ENCODE measurements around the gene CCNQ.

Gene CCNQ

DNA sequence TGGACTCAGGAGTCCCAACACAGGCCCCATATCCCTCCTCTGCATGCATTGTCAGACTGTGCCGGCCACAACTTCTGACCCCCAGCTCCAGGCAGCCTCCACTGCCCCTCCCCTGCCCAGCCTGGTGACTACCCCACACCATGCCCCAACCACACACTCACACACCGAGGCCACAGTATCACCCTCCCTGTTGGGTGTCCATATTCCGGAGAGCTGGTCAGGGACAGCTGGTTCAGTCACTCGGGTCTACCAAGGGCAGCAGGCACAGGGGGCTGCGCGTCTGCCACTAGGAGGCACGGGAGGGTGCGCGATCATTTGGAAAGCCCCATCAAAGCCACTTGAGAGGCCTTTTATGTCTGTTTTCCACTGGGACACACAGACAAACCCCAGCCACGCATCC is 26.3 kb downstream of the CCNQ start:
- no peak for DNase-seq

DNA sequence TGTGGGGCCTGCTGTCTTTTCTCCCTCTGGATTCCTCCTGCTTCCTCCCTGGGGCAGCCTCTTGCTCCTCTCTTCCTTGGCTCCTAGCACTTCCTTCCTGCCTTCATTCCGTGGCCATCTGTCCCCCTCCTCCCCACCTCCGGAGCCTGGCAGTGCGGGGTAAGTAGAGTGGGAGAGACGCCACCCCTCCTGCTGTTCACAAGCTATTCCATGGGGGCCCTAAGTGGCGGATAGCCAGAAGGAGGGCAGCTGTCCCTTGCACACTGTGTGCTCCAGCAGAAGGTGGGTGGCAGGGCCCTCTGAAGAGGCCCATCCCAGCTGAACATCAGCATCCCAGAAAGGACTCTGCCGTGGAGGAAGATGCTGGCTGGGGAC is 27.4 kb downstream of the CCNQ start:
- no peak for DNase-seq

- no peak for DNase-seq
These were observed 29.5 kb downstream of the CCNQ start for GRCh38 chrX:153569475-153569874.

DNA sequence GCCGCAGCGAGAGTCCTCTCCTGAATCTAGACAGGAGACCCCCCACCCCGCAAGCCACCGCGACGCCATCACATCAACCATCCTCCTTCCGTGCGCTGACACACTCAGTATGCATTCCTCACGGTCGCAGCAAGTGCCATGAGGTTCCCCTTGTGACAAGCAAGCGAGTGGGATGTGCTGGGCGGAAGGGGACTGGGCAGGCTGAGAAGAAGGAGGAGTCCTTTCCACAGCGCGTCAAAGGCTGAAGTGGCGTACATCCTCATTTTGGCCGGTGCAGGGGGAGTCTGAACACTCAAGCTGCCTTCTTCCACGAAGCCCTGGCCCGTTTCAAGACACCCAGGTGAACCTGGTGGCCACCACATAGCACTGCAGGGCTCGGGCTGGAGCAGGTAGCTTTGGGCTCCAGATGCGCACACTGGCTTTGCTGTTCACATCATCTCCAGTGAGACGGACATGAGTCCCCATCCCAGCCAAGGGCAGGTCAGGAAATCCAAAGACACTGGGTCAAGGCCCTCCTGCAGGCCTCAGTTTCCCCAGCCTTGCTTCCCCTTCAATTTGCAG is 30.4 kb downstream of the CCNQ start:
- DNase-seq = no peak

GRCh38 chrX:153565996-153566580 is 32.9 kb downstream of the CCNQ start:
- DNase-seq = no peak

- DNase-seq = no peak
These were observed 34.8 kb downstream of the CCNQ start for GRCh38 chrX:153564047-153564606.

DNA sequence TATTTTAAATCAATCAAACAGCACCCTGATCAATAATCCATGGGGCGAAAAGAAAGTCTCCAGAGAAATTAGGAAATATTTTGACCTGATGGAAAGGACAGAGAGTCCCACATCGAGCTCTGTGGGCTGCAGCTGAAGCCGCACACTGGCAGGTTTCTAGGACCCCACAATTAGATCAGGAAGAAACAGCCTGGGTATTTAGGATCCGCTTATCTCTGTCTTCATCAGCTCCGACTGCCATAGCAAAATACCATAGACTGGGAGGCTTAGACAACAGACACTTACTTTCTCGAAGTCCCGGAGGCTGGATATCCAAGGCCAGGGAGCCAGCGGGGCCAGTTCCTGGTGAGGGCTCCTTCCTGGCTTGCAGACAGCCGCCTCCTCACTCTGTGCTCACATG is 36.4 kb downstream of the CCNQ start:
- DNase-seq = no peak

DNA sequence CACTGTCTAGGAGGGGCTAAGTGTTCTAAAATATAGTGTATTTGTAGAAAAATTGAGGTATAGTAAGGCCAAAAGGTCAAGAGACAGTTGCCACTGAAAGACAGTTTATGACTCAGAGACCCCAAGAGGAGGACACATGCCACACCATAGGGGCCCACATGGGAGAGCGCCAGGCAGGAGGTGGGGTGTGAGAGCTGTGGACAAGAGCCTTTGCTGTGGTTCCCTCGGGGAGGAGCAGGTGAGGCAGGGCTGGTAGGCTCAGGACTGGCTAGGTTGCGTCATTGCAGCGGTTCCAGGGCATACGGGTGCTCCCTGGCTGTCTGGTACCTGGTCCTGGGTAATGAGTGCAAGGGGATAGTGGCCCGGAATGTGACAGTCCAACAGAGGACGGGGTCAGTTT is 37.6 kb downstream of the CCNQ start:
- DNase-seq = no peak

DNA sequence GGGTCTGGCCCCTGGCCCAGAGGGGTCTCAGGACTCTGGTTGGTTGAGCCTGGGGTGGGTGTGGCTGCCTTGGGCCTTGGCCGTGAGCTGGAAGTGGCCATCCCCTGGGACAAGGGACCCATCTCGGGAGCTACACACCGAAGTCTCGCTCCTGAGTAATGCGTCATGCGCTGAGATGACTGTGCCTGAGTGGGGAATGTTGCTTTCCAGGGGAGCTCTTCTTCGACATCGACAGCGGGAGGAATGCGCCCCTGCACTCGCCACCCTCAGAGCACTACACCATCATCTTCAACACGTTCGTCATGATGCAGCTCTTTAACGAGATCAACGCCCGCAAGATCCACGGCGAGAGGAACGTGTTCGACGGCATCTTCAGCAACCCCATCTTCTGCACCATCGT is 38.5 kb downstream of the CCNQ start:
- no peak for DNase-seq

DNA sequence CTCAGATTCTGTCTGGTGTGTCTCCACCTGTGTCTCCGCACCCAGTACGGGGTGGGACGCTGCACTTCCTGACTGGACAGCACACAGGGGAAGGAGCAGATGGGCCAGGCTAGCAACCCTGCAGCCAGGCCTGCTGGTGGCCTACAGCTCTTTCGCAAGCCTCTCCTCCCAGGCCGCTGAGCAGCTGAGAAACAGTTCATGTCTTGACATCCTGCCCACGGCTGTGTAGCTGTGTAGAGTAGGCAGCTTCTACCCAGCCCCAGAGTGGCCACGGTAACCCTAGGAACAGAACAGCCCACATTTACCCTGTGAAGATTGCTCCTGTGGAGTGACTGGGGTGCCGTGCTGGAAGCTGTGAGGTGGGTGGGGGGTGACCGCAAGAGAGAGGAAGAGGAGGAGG is 38.9 kb downstream of the CCNQ start:
- no peak for DNase-seq

- DNase-seq = no peak
These were observed 41.2 kb downstream of the CCNQ start for GRCh38 chrX:153557618-153558355.

DNA sequence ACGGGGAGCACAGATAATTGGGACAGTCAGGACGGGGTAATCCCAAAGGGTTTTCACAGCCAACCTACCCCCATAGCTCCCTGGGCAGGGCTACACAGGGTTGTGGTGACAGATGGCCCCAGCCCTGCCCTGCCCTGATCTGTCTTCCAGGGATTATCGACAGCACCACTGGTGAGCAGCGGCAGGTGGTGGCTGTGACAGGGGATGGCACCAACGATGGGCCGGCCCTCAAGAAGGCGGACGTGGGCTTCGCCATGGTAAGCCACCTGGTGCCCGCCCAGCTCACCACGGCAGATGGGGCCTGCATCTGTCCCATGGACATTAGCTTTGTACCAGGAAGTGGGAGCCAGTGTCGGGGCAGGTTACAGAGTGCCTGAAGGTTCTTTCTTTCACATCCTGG is 42.2 kb downstream of the CCNQ start:
- no peak for DNase-seq

DNA sequence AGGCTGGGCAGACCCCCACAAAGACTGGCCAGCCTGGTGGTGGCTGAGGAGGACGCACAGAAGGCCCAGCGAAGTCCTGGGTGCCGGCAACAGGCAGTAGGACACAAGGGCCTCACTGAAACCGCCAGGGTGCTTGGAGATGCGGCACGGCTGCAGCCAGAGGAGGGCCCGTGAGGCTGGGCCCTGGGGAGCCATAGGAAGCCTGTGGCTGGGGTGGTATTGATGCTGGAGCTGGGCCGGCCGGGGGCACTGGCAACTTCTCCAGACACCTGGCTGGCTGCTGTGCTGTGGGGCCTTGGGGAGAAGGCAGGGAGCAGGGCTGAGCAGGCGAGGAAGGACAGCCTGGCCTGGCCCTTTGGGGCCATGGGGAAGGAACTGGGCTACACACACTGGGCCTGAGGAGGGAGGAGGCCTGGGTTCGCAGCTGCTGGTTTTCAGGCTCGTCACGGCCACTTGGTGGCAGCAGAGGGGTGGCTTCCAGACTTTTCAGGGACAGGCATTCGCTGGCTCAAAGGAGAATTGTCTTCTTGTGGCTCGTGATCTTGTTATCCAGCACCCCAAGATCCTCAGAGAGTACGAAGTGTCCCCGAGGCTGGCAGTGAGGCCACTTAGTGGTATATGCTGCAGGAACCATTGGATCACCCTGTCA is 44.3 kb downstream of the CCNQ start:
- peak; percentile 61 to 64 for DNase-seq

DNA sequence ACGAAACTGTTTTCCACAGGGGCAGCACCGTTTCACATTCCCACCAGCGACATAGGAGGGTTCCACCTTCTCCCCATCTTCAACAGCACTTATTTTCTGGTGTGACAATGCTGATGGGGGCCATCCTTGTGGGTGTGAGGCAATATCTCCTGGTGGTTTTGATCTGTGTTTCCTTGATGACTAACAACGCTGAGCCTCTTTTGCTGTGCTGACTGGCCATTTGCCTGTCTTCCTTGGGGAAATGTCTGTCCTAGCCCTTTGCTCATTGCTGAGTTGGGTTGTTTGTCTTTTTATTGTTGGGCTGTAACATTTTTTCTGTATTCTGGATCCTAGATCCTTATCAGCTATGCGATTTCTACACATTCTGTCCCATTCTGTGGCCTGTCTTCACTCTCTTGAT is 47.8 kb downstream of the CCNQ start:
- no peak for DNase-seq

DNA sequence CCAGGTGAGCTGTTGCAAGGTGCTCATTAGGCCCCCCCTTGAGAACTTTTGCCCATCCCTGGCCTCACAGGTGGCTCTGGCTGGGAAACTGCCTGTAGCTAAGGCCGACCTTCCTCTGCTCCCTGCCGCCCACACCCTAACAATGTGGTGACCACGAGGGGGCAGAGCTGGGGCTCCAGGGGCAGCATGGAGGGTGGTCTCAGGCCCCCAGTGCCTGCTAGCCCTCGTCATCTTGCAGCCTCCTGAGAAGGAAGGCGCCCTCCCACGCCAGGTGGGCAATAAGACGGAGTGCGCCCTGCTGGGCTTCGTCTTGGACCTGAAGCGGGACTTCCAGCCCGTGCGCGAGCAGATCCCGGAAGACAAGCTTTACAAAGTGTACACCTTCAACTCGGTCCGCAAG is 49.1 kb downstream of the CCNQ start:
- no peak for DNase-seq

DNA sequence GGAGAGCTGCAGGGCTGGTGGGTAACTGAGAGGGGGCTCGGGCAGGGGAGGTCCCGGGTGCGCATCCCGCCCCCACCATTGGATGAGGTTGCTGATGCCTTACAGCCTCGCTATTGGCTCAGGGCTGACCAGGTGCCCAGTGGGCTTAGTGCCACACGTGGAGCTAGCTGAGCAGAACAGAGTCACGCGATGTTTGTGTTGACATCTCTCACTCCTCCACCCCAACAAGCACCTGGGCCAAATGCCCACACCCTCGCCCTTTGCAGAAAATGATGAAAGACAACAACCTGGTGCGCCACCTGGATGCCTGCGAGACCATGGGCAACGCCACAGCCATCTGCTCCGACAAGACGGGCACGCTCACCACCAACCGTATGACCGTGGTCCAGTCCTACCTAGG is 49.7 kb downstream of the CCNQ start:
- DNase-seq = no peak

DNA sequence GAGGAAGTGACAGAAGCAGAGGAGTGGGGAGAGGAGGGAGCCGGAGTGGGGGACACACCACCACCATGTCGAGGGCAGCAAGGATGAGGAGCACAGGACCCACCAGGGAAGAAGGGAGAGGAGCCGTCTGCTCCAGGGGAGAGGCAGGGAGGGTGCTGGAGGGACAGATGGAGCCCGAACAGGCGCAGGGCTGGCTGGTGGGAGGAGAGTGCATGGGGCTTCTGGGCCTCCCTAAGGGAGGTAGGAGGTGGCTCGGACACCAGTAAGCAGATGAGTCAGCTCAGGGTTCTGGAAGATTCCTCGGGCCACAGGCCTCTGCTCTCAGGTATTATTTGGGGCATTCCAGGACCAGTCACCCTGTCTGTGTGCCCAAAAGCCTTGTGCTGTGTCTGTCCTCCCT is 51.7 kb downstream of the CCNQ start:
- no peak for DNase-seq

GRCh38 chrX:153546386-153546785 is 52.6 kb downstream of the CCNQ start:
- no peak for DNase-seq

- no peak for DNase-seq
These were observed 54.2 kb downstream of the CCNQ start for GRCh38 chrX:153544727-153545126.

DNA sequence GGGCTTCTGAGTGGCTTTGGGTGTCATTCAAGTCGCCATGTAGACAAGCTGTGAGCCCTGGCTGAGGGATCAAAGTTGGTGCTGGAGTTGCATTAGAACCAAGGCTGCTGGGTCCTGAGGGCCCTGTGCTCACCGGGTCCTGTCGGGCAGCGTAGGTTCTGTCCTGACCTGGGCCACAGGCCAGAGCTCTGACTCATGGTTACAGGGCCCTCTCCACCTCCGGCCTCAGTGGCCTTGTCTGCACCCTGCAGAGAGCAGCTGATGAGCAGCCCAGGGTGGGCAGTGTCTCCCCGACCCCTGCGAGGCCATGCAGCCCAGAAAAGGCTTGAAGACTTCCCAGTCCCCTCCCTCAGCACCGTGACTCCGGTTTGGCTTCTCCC is 59.0 kb downstream of the CCNQ start:
- DNase-seq = no peak

DNA sequence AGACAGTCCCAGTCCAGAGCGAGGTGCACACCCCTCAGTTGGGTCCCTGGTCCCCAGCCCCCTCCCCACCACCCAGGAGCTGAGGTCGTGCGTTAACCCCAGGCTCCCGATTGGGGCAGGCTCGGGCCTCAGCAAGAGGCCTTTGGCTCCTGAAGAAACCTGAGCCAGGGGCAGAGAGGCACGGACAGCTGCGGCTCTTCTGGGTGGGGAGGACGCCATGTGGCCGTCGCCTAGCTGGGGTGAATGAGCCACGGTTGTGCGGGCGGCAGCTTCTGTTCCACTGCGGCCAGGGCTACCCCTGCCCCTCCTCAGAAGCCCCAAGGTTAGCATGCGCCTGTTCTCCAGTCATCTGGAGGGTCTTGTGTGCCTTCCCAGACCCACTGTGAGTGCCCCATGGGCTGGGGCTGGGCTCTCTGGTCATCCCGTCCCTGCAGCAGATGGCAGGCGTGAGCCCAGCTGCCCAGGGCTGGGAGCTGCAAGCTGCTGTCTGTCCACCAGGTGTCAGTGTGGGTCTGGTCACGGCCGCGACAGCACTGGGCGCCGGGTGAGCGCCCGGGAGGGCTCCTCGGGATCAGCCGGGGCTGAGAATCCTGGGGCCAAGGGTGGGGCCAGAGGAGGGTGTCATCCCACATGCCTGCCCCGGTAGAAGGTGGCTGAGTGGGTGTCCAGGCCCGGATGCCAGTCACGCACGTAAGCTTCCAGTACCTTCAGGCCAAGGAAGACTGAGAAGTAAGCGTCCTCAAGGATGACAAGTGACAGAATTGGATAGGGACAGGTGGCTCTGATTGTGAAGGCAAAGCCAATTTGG is 59.6 kb downstream of the CCNQ start:
- peak; percentile 54 to 56 for DNase-seq

DNA sequence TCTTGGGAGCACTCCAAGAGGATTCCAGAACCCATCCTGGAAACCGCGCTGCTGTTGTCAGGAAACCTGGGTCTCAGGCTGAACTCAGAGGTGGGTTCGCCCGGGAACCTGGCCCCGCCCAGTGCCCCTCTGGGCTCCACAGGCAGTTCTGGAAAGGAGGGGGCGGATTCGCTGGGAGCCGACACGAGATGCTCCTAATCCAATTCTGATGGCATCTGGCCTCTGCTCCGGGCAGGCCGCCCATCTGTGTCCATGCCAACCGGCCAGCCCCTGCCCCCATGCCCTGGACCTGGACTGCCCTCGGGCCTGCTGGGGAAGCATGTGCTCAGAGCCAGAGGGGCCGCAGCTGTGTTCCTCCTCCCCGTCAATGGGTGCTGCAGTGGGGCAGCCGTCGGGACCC is 60.5 kb downstream of the CCNQ start:
- DNase-seq = no peak
